GM19467 (cell line): ENCODE results near the gene SMIM10L2A.
"Not testable (repeated sequence)": the region's sequence is repeated elsewhere in the genome, so short reads cannot be mapped to it uniquely, and the experiment has no call there.

Experiments used
- ATAC-seq: cut with Tn5 transposase; IDR thresholded peaks from one replicate; pipeline ENCODE4 v1.9.1; 2021; ENCODE audit warnings: mild to moderate bottlenecking, moderate library complexity; ENCODE audit not compliant: unreplicated experiment

SMIM10L2A gene

DNA sequence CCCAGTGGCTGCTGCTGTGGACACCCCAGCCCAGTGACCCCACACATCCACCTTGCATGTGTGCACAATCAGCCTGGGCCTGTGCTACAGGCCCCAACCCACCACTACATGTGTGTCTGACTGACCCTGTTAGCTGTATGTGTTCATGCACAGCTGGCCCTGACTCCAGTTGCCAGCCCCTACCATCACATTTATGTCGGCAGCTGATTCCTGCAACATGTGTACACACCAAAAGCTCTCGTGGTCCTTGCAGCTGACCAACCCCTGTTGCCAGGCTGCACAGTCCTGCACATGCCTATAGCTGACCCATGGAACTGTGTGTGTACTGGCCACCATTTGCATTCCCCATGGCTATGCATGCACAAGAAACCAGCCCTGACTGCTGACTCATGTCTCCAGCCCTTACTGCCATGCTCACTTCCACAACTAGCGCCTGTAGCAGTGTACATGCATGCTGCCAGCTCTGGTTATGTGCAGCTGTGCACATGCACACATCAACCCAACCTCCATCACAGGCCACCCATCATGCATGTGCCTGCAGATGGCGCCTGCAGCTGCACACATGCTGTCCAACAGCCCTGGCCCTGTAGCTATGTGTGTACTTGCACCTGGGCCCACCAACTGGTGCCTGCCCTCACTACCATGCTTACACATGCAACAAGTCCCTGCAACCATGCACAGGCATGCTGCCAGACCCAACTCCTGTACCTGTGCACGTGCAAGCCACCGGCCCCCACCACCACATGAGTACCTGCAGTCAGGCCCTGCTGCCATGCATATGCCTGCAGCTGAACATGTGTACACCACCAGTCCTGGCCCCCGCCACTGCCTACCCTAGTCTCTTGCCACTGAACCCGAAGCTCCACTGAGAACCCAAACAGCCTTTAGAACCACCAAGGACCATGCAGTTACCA, 28.1 kb downstream of the SMIM10L2A start:
- no peak for ATAC-seq

DNA sequence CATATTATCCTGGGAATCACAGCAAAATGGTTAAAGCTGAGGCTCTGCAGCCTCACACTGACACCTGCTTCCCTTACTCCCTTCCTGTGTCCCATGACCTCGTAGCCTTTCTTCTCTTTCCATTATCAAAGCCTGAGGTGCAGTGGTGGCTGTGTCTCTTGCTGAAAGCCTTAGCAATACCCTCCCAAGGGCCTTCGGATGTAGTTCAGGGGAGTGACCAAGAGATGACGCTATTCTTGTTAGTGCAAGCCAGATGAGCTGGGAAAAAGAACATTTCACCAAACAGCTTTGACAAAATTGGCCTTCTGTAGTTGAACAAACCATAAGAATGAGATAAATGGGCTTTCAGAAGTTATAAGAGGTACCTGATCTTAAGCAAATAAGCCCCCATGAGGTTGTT, 31.6 kb downstream of the SMIM10L2A start:
- ATAC-seq, result no peak

DNA sequence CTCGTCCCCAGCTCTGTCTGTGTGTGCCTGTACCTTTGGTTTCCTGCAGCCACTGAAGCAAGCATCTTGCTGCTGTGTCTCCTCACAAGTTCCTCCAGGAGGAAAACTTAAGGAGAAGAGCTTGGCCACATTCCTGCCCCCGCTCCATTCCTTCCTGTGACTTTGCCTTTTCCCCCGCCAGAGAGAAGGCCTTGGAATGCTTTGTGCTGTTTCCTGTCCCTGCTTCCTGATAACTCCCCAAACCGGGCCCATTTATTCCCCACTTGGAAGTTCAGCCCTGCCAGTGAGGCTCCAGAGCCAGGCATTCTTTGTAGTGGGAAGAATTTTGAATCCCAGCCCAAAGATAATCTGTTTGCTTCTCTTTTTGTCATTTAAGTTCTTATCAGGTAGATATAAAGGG, 33.1 kb downstream of the SMIM10L2A start:
- ATAC-seq, result no peak

DNA sequence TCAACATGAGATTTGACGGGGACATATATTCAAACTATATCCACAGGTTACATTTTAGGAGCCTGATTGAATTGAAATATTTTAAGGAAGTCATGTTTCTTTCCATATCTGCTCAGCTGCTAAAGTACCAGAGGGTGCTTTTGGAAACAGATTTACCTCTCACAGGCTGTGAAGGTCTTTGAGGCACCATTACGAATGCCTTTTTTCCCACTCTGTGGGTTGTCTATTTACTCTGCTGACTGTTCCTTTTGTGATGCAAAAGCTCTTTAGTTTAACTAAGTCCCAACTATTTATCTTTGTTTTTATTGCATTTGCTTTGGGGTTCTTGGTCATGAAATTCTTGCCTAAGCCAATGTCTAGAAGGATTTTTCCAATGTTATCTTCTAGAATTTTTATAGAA, 40.0 kb downstream of the SMIM10L2A start:
- not testable (repeated sequence) for ATAC-seq

DNA sequence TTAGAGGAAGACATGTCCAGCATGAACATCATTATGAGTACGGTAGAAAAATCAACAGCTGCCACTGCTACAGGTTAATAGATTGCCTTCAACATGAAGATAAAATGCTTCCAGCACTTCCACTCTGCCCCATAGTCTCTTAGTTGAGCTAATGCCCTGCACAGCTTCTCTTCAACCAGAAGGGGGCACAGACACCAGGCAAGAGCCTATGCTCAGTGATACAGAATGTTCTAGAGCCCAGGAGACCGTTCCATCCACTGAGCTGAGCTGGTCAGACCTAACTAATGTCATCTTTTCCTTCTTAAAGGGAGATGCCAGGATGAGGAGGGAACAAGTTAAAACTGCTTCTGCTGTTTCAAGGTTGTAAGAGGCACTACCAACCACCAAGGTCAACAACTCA, 42.2 kb downstream of the SMIM10L2A start:
- ATAC-seq, result no peak

DNA sequence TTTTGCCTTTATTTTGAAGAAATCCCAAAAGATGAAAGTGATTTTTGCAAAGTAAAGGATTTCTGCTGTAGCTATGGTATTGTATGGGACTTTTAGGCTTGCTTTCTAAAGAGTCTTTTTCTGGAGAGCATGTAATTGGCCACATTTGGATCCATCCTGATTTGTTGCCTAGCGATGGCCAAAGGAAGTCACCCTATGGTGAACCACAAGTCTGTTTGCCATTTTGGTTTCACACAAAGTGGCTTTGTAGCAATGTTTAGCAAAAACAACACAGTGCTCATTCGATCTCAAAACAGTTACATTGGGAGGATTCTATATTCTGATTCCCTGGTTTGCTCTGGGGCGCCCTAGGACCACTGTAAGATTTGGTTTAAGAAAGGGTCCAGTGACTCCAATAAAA, 54.6 kb downstream of the SMIM10L2A start:
- no peak for ATAC-seq

DNA sequence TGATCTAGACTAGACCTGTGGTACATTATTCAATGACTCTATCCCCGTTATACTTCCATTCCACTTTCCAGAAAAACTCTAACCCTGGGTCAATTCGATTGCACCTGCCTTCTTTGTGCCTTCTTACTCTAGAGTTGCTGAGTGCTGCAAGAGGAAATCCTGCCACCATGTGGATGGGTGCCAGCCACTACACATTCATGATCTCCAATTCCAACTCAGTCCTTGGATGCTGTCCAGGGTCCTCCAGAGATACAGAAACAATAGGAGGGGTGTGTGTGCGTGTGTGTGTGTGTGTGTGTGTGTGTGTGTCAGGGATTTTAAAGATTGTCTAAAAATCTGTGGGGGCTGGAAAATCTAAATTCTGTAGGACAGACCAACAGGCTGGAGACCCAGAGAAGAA, 55.8 kb downstream of the SMIM10L2A start:
- ATAC-seq, result no peak
